Smooth muscle cell of the umbilical artery (primary cell): Measurements from ENCODE around the gene LRRC17. TPM values are rescaled to one million over a fixed set of nuclear protein-coding genes. Genes with fewer than 3 reads are reported as not detected.

Experiments used
- total RNA-seq: library from RNA; depleted of rRNA; stranded (reverse); fragments of >200 nt; gene quantifications from 2 replicates; pipeline ENCODE4 v1.2.3, GENCODE V29; 2014

LRRC17 gene, protein sequence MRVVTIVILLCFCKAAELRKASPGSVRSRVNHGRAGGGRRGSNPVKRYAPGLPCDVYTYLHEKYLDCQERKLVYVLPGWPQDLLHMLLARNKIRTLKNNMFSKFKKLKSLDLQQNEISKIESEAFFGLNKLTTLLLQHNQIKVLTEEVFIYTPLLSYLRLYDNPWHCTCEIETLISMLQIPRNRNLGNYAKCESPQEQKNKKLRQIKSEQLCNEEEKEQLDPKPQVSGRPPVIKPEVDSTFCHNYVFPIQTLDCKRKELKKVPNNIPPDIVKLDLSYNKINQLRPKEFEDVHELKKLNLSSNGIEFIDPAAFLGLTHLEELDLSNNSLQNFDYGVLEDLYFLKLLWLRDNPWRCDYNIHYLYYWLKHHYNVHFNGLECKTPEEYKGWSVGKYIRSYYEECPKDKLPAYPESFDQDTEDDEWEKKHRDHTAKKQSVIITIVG
- total RNA-seq = 28.2 and 69.2 TPM in 2 replicates

DNA sequence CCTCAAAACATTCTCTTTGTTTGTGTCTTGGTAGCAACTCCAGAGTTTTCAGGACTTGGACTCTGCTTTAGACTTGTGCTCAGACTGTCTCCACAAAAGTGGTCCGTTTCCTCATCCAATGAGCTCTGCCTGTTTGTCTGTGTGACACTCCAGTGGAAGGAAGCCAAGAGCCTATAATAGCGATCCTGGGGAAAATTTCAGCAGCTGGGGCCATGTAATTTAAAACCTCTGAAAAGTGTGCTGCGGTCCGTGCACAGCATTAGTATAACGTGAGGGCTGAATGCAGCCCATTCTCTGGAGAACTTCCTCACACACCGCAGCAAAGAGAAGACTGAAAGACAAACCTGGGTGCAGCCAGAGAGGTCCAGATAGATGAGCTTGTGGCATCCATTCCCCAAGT, at the start of gene LRRC17:
Gene LRRC17 (plus strand): TSS at position 259 of the 400 bp plus-strand sequence. CDS start 20,914 bp downstream, outside the sequence.

Other genes with a start within 250 kb of the LRRC17 start
- 2.3 and 2.7 TPM in 2 replicates for gene POLR2J2, start 241.3 kb upstream of the LRRC17 start, total RNA-seq
- gene FAM185A, start 164.0 kb upstream of the LRRC17 start, total RNA-seq = 8.6 and 10.1 TPM in 2 replicates
- 2.1 and 2.3 TPM in 2 replicates for gene FBXL13, start 161.8 kb downstream of the LRRC17 start, total RNA-seq
- gene ARMC10, start 162.1 kb downstream of the LRRC17 start, total RNA-seq = 41.9 and 44.2 TPM in 2 replicates
- 8.9 and 11.0 TPM in 2 replicates for gene NAPEPLD, start 236.1 kb downstream of the LRRC17 start, total RNA-seq